GM21381 (cell line): Measurements from ENCODE around the gene PKDCC.

Experiments used
- ATAC-seq: cut with Tn5 transposase; IDR thresholded peaks from one replicate; pipeline ENCODE4 v1.9.1; 2021; ENCODE audit warnings: mild to moderate bottlenecking, moderate library complexity; ENCODE audit not compliant: unreplicated experiment

PKDCC gene

DNA sequence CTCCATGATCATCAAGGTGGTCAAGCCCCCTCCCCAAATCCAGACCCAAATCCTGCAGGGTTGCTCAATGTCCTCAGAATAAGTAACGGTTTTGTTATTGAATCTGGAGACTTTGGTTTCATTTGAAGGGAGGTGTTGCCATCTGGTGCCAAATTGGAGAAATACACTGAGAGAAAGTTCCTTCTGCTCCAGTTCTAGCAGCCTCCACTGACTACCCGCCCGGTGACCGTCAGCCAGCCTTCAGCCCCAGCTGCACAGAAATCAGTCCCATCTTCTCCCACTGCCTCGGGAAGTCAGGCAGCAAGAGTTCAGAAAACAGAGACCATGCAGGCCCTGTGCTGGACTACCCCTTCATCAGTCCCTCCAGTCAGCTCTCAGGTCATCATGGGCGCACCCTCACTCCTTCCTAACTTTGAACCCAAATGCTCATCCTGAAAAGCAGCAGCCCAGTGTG lies 38.7 kb downstream of the PKDCC start:
- ATAC-seq: peak; percentile 46

DNA sequence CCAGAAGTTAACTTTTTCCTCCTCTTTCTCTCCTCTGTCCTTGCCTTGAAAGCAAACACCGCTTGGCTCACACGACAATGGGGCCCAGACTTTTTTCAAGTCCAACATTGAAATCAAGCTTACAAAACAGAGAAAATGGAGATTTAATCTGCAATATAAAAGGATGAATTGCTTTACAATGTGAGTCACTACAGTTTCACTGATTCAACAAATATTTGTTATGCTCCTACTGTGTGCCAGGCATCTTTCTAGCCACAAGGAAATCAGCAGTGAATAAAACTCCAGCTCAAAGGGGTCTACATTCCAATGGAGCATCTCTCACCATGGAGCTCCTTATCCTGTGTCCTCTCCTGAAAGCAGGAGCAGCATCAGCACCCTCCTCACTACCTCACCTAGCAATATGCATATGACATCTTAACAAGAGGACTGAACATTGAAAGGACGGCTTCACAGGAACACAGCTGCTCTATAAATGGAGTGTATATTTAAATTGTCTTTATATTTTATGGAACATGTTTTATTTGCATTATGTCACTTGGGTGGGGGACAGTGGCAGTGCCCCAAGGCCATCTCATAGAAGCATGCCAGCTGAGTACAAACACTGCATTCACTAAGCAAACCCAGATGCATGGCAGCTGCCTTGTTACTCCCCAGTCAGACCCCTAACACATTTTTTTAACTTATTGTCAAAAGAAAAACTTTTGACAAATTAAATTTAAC lies 39.5 kb downstream of the PKDCC start:
- ATAC-seq: no peak

DNA sequence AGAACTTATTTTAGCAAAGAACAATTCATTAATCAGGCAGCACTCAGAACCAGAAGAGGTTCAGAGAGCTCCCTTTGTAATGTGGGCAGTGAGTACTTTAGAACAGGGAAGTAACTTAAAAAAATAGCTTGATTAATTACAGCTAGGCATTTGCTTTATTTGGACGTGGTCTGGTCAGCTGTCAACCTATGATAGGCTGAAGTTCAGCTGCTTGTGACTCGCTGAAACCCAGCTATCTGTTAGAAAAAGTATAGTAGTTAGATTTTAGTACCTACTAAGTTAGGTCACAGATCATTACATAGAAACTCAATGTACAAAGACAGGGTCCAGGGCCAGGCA lies 40.0 kb downstream of the PKDCC start:
- no peak for ATAC-seq

DNA sequence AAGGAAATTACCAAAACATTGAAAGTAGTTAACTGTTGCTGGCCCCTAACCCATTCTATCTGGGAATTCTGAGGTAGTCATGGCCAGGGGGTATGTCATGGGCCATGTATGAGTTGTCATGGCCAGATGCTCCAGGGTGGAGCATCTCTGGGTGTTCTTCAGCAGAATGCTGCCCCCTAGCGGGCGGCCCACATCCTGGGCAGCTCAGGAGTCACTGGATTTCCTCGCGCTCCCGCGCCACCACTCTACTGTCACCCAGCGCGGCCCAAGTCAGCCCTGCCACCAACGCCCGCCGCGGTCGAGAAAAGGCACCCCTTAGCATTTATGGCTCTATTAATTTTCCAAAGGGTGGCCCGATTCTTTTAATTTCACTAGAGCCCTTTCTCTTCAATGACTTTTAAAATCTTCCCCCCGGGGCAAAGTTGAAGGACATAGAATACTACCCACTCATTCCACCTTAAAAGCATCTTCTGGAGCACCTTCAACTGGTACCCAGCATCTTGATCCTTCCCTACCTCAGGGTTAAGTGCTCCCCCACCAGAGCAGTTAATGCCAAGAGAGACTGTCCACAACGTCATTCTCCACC lies 41.6 kb downstream of the PKDCC start:
- ATAC-seq: peak; percentile 81

DNA sequence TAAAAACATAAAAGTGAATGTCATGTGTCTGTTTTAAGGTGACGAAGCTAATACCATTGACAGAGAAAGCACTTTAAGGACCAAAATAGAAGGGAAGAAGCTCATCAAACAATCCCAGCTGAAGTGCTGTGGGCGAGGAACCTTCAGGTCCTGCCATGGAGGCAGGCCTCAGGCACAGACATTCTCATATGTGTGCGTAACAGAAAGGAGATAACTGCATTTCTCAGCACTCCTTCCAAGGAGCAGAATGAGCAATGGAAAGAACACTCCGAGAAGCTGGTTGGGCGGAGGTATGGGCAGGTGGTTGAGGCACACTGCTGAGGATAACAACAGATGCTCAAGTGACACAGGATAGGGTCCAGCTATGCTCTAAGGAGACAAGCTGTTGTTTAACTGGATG lies 42.4 kb downstream of the PKDCC start:
- no peak for ATAC-seq

DNA sequence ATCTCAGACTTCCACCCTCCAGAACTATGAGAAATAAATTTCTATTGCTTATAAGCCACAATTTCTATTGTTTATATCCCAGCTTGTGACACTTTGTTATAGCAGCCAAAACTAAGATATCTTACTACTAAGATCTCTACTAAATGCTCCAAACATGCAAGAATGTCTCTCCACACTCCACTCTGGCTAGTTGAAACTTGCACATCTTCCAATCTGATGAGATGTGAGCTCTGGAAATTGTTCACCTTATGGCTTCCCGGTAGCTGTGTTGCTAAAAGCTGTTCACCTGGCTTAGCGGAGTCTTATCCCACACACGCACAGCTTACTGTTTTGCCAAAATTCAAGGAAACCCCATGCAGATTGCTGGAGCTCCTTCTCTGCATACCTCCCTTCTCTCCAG lies 43.9 kb downstream of the PKDCC start:
- ATAC-seq: no peak

DNA sequence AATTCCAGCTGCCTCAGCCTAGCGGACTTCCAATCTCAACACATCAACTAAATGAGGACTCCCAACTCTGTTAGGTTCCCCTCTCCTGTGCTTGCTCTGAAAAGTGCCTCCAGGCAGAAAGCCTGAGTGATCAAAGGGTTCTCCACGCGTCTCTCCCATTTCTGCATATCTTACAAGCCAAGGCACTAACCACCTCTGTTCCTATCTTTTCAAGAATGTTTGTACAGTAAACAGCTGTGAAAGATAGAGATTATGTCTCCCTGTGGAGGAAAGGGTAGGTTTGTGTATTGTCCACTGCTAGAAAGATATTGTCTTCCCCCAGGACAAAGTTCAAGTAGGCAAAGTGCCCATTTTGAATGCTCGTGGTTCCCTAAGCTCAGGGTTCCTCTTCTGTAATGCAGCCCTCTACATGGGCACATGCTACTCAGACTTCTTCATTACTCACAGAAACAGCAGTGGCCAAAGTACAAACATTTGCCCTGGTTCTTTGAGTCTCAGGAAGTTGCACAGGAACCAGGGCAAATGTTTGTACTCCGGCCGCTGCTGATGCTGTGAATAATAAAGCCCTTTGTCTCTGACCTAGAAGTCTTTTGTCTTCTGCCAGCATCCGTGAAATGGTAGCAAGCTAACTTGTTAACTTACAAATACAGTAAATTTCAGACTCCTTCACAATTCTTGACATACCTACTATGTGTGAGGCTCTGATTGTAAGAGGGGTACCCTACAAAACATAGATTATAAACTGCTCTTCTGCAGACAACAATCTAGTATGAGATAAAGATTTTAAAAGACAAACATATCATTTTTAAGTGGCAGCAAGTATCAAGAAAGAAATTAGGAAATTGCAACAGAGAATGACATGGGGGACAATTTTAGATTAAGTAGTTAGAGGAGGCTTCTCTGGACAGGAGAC lies 44.5 kb downstream of the PKDCC start:
- ATAC-seq: no peak

DNA sequence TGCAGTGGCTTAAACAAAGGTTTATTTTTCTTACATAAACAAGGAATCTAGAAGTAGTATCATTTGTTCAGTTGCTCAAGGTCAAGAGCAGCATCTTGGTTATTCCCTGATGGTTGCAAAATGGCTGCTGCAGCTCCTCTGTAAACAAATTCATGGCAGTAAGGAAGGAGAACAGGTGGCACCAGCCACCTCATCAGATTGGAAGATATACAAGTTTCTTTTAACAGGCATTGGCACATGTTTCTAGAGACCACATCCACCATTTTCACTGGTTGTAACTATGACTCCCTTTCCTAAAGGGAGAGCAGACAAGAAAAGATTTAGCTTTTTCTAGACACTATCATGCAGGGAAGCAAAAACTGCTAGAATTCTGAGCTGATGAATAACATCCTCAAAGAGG lies 46.3 kb downstream of the PKDCC start:
- ATAC-seq: no peak

DNA sequence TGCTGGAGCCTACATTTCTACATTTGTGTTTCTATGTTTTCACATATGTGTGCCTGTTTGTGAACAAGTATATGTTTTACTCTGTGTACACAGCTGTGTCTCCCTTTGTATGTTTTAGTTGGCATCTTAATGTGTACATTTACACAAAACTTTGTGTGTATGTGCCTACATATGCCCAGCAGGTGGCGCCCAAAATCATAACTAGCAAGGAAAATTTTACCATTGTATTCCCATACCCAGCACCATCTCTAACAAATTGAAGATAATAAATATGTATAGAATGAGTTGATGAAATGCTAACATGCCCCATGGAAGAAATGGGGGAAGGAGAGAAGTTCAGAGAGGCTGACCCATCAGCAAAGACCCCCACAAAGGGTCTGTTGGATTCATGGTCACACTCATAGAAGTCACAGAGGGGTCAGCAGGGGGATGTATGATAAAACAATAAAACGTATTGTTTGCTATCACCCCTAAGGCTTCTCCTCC lies 48.1 kb downstream of the PKDCC start:
- no peak for ATAC-seq

DNA sequence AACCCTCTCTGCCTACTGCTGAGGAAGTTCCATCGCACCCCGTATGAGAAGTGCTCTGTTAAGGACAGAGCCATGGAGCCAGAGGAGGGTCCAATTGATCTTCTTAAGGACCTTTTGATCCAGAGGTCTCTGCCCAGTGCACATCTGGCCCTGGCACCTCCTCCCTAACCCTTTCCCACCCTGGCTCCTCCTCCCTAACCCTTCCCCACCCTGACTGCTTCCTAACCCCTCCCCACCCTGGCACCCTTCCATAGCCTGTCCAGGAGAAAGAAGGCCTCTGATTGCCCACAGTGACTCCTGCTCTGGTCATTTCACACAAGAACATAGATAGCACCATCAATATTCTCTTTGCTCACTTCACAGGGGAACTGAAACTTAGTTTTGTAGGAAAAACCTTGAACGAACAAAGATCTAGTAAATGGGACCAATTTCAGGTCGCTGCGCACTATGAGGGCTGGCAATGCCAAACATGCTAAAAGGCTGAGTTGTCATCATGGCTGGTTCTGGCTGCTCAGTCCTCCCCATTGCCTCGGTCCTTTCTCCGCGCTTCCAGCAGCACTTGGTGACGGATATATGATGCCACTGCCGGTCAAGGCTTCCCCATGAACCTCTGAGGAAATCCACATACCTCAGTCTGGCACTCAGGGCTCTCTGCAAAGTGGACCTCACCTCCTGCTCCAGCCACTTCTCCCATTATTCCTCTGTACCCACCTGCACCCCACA lies 49.2 kb downstream of the PKDCC start:
- peak; percentile 44 for ATAC-seq

DNA sequence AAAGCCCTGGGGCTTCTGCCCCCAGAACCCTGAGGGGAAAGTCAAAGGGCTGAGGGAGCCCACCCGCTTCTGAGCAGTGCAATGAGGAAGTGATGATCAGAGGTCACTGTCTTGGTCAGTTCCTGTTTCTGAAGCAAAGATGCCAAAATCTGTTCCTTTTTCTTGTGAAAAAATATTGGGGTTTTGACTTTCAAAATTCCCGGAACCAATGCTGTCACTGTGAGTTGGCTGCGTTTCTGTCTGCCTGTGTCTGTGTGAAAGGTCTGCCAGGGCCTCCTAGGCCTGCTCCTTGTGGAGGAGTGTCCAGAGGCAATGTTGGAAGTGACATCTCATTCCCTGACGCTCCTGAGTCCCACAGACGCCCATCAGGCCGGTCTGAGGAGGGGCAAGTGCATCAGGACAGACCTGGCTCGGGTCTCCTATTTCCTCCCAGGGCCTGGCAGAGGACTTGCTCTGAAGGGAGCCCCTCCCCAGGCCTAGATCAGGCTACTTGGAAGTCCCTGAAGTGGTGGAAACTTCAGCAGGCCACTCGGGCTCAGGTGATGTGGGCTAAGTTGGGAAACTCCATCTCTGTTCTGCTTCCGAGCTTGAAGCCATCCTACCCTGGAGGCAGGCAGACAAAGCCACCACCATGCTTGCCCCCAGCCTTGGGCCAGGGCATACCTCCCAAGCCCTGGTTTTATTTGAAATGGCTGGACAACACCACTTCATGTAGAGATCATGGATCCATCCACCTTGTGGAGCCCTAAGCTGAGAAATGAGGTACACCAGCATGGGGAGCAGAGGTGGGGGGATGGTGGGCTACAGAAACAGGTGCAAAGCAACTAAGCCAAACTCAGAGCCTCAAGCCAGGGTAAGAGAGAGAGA lies 51.0 kb downstream of the PKDCC start:
- no peak for ATAC-seq

DNA sequence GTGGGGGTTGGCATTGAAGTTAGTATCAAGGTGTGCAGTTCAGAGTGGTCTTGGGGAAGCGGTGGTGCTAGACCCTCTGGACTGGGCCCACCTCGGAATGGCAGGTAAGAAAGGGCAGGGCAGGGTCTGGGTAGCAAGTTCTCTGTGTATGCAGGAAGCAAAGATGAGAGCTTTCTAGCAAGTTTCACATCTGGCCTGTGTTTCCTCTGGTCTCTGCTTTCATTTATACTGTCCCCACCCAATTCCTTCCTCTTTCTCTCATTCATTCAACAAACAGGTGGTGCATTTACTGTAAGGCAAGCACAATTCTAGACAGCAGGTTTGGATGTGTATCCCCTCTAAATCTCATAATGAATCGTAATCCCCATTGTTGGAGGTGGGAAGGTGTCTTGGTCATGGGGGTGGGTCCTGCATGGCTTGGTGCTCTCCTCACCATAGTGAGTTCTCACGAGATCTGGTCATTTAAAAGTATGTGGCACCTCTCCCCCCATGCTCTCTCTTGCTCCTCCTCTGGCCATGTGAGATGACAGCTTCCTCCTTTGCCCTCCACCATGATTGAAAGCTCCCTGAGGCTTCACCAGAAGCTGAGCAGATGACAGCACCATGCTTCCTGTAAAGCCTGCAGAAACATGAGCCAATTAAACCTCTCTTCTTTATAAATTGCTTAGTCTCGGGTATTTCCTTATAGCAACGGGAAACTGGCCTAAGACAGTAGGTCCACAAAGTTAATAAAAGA lies 51.8 kb downstream of the PKDCC start:
- no peak for ATAC-seq

DNA sequence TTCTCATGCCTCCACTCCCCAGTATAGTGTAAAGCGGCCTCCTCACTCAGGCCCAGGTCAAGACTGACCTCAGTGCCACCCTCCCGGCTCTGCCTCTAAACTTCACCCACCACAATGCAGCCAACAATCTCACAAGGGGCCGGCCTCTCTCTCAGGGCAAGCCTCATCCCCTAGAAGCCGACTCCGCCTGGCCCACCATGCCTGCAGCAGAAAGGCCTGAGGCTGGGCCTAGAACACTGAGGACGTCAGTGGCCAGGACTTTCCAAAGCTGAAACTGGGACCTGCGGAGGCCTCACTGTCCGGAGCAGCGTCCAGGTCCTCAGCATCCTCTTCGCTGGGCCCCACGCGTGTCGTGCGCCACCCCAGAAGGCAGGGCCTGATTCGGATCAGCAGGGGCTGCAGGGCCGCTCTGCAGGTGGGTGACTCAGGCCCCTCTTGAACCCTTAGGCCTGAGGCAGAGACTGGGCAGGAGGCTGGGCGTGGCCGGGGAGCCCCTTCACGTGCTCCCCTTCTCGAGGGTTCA lies 52.9 kb downstream of the PKDCC start:
- no peak for ATAC-seq

DNA sequence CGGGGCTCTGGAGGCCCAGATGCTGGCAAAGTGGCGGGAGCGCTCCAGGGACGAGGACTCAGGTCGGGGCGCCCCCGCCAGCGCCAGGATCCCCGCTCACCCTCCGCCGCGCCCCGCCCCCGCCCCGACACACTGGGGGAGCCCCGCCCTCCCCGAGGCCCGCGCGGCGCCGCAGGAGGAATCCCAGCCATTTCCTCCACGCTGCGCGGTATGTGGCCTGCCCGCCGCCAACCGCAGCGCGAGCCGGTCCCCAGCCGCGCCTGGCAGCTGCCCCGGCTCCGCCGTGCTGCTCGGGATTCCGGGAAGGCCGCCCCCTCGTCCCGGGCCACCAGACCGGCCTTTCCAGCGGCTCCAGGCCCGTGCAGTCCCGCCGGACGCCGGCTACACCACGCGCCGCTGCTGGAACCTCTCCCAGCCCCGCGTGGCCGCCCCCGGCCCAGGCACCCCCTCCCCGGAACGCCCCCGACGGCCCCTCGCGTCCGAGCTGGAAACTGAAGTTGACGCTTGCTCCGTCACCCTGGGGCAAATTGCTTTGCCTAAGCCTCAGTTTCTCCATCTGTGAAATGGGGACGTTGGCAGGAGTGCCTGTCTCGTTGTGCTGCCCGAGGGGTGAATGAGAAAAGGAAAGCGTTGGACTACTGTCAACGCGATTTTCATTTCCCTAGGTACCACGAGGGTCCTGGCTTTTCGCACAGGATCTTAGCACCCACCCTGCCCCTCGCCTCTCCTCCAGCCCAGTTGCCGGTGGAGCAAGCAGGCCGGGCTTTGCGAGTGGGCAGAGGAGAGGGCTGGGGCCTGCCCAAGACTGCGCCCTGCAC lies 53.6 kb downstream of the PKDCC start:
- ATAC-seq: no peak

DNA sequence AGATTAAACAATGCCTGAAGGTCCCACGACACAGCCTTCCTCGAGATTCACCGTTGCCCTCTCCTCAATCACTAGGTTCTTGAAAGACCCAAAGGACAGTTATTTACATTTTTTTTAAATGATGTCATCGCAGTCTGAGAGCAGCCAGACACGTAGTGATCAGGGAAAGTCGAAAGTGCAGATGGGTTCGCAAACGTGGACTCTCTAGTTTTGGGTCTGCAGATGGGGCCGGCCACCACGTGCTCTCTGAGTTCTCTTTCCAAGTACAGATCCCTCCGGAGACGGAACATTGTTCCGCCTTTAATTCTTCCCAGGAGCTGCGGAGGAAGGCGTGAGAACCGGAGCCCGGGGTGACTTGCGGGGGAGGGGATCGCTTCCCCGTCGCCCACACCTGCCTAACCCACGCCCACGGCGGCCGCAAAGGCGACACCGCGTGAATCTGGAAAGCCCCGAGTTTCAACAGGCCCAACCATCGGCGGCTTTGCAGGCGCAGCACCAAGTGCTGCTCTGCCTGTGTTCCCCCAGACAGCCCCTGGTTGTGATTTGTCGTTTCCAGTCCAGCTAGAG lies 54.3 kb downstream of the PKDCC start:
- ATAC-seq: peak; percentile 55

DNA sequence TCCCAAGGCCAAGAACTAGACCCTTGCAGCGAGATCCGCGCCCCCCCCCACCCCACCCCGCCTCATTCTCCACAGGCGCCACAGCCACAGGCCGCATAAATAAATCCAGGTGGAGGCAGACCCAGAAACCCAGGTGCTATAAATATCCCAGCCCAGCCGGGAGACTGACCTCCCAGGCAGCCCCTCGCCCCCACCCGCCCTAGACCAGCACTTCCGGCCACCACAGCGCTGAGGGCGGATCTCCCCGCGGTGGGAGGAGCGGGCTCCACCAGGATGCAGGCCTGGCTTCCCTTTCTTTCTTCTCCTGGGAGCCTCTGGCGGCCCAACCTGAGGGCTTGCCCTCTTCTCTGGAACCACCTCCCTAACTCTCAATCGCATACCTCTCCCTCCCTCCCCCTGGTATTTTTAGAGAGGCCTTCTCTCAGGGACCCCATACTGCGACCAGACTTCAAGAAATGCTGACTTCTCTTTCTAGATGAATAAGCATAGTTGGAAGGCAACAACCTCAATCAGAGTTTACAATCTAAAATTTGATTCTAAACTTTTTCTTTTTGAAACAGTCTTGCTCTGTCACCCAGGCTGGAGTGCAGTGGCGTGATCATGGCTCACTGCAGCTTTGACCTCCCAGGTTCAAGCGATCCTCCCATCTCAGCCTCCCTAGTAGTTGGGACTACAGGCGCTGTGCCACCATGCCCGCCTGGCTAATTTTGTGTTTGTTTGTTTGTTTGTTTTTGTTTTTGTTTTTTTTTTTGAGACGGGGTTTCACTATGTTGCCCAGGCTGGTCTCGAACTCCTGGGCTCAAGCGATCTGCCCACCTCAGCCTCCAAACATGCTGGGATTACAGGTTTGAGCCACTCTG lies 55.0 kb downstream of the PKDCC start:
- ATAC-seq: peak; percentile 12

DNA sequence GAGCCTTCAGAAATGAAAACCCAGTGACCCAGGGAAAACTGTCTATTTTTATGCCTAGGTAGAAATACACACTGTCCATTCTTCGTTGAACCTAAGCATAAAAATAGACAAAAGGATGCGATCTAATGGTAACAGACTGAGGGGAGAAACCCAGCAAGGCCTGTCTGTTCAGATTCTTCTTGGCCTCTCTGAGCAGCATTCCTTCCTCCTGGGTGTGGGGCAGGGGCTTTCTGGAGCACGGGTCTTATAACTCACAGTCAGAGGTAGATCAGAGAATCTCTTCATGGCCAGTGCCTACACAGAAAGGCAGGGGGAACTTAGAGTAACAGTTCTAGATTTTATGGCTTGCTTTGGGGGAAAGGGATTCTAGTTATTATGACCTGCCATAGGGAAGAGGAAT lies 56.0 kb downstream of the PKDCC start:
- no peak for ATAC-seq
